Left lung (tissue), 10 donors: ENCODE data around the gene NLRP1. TPM values are rescaled to one million over a fixed set of nuclear protein-coding genes. Genes with fewer than 3 reads are reported as not detected.

Source experiments
- ATAC-seq: fragments of 200-7000 bp; cut with Tn5 transposase; one replicate; pipeline ENCODE4 v1.9.1; 2020; ENCODE audit warnings: moderate library complexity
- DNase-seq, 4 donors: peaks; one replicate each; pipeline ENCODE4 v3.0.0-alpha.2; 2013 to 2020
- H3K27ac ChIP-seq, 2 donors: fragments of 200-600 bp; sonication (generic) in 1 of 2; one replicate each; pipeline versions ENCODE4 v1.5.0 to v1.8.0; 2020 to 2021
- H3K27me3 ChIP-seq, 2 donors: fragments of 200-600 bp; sonication (generic) in 1 of 2; one replicate each; pipeline versions ENCODE4 v1.5.0 to v1.8.0; 2020 to 2021
- H3K36me3 ChIP-seq, 2 donors: fragments of 200-600 bp; sonication (generic) in 1 of 2; one replicate each; pipeline versions ENCODE4 v1.5.0 to v1.8.0; 2020 to 2021
- H3K4me1 ChIP-seq, 2 donors: fragments of 200-600 bp; one replicate each; pipeline ENCODE4 v1.8.0; 2021
- H3K4me3 ChIP-seq, 2 donors: fragments of 200-600 bp; sonication (generic) in 1 of 2; one replicate each; pipeline versions ENCODE4 v1.5.0 to v1.8.0; 2020 to 2021; ENCODE audit warnings: mild to moderate bottlenecking in 1 of 2
- H3K9me3 ChIP-seq, 2 donors: fragments of 200-600 bp; sonication (generic) in 1 of 2; one replicate each; pipeline versions ENCODE4 v1.5.0 to v1.8.0; 2020 to 2021
- CTCF ChIP-seq, 2 donors: fragments of 200-600 bp; sonication (generic) in 1 of 2; IDR thresholded peaks; one replicate each; pipeline versions ENCODE4 v1.5.0 to v1.8.0; 2021; ENCODE audit warnings: antibody characterized with exemption in 2 of 2
- intact Hi-C, 2 donors: fragments of 100-400 bp; cut with DNase I; formaldehyde crosslinking; loops; one replicate each; pipeline versions ENCODE4 v1.11.2 to v1.14.2; 2022
- polyA plus RNA-seq, 6 donors: library from polyadenylated mRNA; unstranded; fragments of 120-200 nt; gene quantifications; one replicate each; pipeline ENCODE4 v1.2.1, GENCODE V29; 2013; ENCODE audit not compliant: insufficient read length in 6 of 6
- total RNA-seq, 2 donors: library from RNA; stranded (reverse); fragmentation: NEBNext Ultra II Directional; extraction: Animal tissue kit (Norgen Biotek cat#: 25700); gene quantifications; one replicate each; pipeline ENCODE4 v1.2.1, GENCODE V29; 2021
- donor health status: DM: no; HTN: yes; CAD: no.
- donor health status: DM: no; HTN: no; CAD: no.

NLRP1 gene
- total and polyA plus RNA-seq, 8 donors = 16.1 to 36.4 (median 31.2) TPM

GRCh38 chr17:5488752-5489151 lies 95.6 kb downstream of the NLRP1 start:
- intact Hi-C loops = no loop called here
- TF ChIP-seq CTCF (IDR thresholded peaks at IDR 0.05) = no peak
- no peaks in the 10 kb centered on the region for H3K9me3 ChIP-seq
- H3K4me3 ChIP-seq = no peak overlapping the region
- peaks cover 0 to 40% of the 10 kb centered on the region in 2 donors for H3K36me3 ChIP-seq
- DNase-seq (no peak), ATAC-seq (no peak)
- no peaks in the 10 kb centered on the region for H3K27me3 ChIP-seq
- H3K4me1 ChIP-seq = peaks cover 6 to 34% of the 10 kb centered on the region in 2 donors
- H3K27ac ChIP-seq = no peak overlapping the region

- TF ChIP-seq CTCF (IDR thresholded peaks at IDR 0.05) = no peak
- intact Hi-C loops = no loop called here
- ATAC-seq (peak; percentile 96), DNase-seq (peak; percentile 96 to 99 (median 98))
- H3K27ac ChIP-seq = peak within 1 kb of the TSS; percentile 99 to 100
- H3K4me1 ChIP-seq = peaks cover 6 to 43% of the 10 kb centered on the region in 2 donors
- peaks cover 0 to 63% of the 10 kb centered on the region in 2 donors for H3K36me3 ChIP-seq
- no peaks in the 10 kb centered on the region for H3K27me3 ChIP-seq
- H3K9me3 ChIP-seq = no peaks in the 10 kb centered on the region
- peak within 1 kb of the TSS; percentile 94 to 99 for H3K4me3 ChIP-seq
Measured at GRCh38 chr17:5486206-5487124, 97.8 kb downstream of the NLRP1 start, which contains the start of gene MIS12. MIS12 (plus strand) TSS chr17:5486566; CDS start chr17:5488863, 2,297 bp downstream.

- no peak for DNase-seq
- H3K27me3 ChIP-seq = no peaks in the 10 kb centered on the region
Measured at GRCh38 chr17:5485270-5486205, 98.8 kb downstream of the NLRP1 start, which contains the start of gene DERL2. DERL2 (minus strand) TSS chr17:5486178; CDS start chr17:5486161, 17 bp downstream.

GRCh38 chr17:5481451-5481850 lies 102.9 kb downstream of the NLRP1 start:
- Histone ChIP-seq H3K36me3 (peaks cover 0 to 83% of the 10 kb centered on the region in 2 donors), H3K9me3 (no peaks in the 10 kb centered on the region), H3K4me1 (peaks cover 6 to 27% of the 10 kb centered on the region in 2 donors), H3K27me3 (no peaks in the 10 kb centered on the region), H3K27ac (no peak overlapping the region), H3K4me3 (no peak overlapping the region)
- ATAC-seq = no peak
- intact Hi-C loops = no loop called here
- TF ChIP-seq CTCF (IDR thresholded peaks at IDR 0.05) = no peak
- DNase-seq = no peak

More at GRCh38 chr17:5485270-5486205, 98.8 kb downstream of the NLRP1 start, which contains the start of gene DERL2:
- Histone ChIP-seq H3K9me3 (no peaks in the 10 kb centered on the region), H3K27ac (peak within 1 kb of the TSS; percentile 99 to 100), H3K4me3 (peak within 1 kb of the TSS; percentile 94 to 99), H3K36me3 (peaks cover 0 to 68% of the 10 kb centered on the region in 2 donors), H3K4me1 (peaks cover 6 to 43% of the 10 kb centered on the region in 2 donors)
- TF ChIP-seq CTCF (IDR thresholded peaks at IDR 0.05) = no peak
- ATAC-seq = peak; percentile 7
- intact Hi-C loops = no loop called here
